NCI-H146 (cell line): ENCODE measurements around the gene RAP1GDS1.
"Not testable (repeated sequence)": the region's sequence is repeated elsewhere in the genome, so short reads cannot be mapped to it uniquely, and the experiment has no call there.

Experiments
- DNase-seq: peaks from one replicate; lab custom pipeline; 2025; lab: John Stamatoyannopoulos, UW

The RAP1GDS1 gene

GRCh38 chr4:98288671-98289070 is 27.5 kb downstream of the RAP1GDS1 start:
- not testable (repeated sequence) for DNase-seq

- DNase-seq, result no peak
Observed at GRCh38 chr4:98289375-98289774, 28.2 kb downstream of the RAP1GDS1 start.

- no peak for DNase-seq
Observed at GRCh38 chr4:98290511-98290910, 29.3 kb downstream of the RAP1GDS1 start.

- no peak for DNase-seq
Observed at GRCh38 chr4:98293104-98293887, 32.1 kb downstream of the RAP1GDS1 start.

- no peak for DNase-seq
Observed at GRCh38 chr4:98298022-98298421, 36.8 kb downstream of the RAP1GDS1 start.

GRCh38 chr4:98300706-98301105 is 39.5 kb downstream of the RAP1GDS1 start:
- DNase-seq, result no peak

GRCh38 chr4:98305576-98305975 is 44.4 kb downstream of the RAP1GDS1 start:
- DNase-seq, result no peak

DNA sequence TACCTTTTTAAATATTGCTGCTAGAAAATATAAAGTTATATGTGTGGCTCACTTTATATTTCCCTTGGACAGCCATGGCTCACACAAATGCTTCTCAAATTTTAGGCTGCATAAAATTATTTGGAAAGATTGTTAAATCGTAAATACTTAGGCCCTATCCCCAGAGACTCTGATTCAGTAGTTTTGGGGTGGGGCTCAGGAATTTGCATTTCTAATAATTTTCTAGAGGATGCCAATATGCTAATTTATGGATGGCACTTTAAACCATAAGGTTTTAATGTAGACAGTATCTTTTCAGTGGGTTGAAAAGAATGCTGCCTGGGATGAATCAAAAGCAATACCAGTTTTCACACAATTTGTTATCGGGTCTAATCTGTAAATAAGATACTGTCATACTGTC is 49.7 kb downstream of the RAP1GDS1 start:
- DNase-seq, result no peak

DNA sequence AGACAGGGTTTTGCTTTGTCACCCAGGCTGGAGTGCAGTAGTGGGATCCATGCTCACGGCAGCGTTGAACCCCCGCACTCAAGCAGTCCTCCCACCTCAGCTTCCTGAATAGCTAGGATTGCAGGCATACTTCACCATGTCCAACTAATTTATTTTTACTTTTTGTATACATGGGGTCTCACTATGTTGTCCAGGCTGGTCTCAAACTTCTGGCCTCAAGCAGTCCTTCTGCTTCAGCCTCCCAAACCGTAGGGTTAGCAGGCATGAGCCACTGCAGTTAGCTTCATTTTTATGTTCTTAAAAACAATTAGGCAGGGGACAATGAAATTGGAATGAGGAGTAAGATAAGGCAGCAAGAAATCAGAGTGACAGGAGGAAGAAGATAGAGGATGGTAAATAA is 50.5 kb downstream of the RAP1GDS1 start:
- DNase-seq, result no peak

DNA sequence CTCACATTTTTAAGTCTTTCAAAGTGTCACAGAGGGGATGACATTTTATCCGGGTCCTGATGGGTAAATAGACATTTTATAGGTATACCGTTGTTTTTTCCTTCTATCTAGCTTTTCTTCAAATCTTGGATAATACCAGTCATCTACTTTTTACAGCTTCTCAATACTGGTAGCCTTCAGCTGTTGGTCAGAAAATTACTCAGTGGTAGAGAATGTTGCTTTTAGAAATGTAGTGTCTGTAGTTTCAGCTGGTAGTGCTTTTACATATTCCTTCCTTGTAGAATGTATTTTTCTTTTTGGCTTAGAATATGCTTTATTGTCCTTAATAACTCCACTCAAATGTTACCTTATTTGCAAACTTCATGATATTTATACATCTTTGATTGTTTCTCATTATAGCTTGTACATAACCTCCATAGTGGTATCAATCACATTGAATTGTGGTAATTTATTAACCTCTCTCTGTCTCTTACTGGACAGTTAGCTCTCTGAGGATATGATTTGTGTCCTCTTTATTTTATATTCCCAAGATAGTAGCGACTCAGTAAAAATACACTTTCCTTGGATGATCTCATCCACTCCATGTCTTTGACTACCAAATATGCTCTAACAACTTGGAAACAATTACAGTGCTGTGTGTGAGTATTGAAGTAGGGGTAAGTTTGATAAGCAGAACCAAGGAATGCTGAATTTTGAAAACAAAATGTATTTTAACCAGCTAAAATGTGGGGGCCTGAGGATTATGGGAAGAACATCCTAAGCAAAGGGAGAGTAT is 53.8 kb downstream of the RAP1GDS1 start:
- DNase-seq, result no peak

GRCh38 chr4:98318521-98318920 is 57.3 kb downstream of the RAP1GDS1 start:
- DNase-seq, result no peak

DNA sequence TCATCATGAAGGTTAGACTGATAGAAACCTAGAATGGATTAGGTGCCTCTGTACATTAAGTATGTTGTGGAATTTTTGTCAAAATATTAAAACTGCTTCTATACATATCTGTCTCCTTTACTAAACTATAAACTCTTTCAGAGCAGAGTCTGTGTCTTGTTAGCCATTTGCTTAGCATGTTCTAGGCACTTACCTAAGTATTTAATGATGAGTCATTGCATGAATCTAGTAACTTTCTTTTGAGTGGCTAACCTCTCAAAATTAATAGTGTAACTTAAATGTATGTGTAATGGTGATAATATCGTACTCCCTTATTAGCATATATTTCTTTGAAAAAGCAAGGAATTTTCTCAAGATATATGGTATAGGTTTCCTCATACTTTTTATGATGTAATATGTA is 57.8 kb downstream of the RAP1GDS1 start:
- DNase-seq, result no peak

- DNase-seq, result no peak
Observed at GRCh38 chr4:98326168-98326567, 65.0 kb downstream of the RAP1GDS1 start.

GRCh38 chr4:98327694-98328093 is 66.5 kb downstream of the RAP1GDS1 start:
- no peak for DNase-seq

DNA sequence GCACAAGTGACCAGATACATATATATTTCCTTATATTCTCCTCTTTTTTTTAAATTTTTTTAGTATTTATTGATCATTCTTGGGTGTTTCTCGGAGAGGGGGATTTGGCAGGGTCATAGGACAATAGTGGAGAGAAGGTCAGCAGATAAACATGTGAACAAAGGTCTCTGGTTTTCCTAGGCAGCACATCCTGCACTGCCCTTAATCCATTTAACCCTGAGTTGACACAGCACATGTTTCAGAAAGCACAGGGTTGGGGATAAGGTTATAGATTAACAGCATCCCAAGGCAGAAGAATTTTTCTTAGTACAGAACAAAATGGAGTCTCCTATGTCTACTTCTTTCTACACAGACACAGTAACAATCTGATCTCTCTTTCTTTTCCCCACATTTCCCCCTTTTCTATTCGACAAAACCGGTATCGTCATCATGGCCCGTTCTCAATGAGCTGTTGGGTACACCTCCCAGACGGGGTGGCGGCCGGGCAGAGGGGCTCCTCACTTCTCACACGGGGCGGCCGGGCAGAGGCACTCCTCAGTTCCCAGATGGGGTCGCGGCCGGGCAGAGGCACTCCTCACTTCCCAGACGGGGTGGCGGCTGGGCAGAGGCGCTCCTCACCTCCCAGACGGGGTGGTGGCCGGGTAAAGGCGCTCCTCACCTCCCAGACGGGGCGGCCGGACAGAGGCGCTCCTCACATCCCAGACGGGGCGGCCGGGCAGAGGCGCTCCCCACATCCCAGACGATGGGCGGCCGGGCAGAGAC is 68.9 kb downstream of the RAP1GDS1 start:
- not testable (repeated sequence) for DNase-seq

DNA sequence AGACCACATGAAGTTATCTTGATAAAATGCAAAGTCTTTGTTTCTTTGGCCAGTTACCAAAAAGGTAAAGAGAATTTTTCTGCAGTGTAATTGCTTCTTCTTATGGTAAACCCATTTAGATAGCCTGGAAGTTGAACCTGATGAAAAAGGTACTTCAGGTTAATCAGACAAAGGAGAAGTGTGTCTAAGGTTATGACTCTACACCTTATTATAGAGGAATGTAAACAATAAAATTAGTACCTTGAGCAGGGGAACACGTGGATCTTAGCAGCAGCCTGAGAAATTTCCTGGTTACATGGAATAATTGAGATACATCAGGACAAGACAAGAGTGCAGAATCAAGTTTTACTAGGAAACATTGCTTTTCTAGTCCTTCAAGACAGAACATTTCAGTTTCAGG is 70.8 kb downstream of the RAP1GDS1 start:
- no peak for DNase-seq

- DNase-seq, result no peak
Observed at GRCh38 chr4:98334461-98334860, 73.3 kb downstream of the RAP1GDS1 start.

GRCh38 chr4:98338761-98339438 is 77.7 kb downstream of the RAP1GDS1 start:
- no peak for DNase-seq

DNA sequence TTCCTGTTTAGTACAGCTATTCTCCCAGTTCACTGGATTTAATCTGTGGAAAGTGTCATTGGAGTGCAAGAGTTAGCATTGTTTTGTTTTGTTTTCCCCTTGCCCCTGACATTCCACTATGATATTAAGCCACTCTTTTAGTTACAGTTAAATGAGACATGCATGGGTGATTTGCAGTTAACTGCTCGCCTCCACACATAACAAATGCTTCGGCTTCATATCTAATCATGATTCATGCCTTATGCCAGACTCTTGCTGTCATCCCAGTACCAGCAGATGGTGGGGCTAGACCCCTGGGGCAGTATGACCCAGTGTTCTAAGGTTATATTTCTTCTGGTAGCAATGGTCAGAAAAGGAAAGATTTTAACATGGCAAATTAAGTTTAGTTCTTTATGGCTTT is 80.1 kb downstream of the RAP1GDS1 start:
- no peak for DNase-seq

DNA sequence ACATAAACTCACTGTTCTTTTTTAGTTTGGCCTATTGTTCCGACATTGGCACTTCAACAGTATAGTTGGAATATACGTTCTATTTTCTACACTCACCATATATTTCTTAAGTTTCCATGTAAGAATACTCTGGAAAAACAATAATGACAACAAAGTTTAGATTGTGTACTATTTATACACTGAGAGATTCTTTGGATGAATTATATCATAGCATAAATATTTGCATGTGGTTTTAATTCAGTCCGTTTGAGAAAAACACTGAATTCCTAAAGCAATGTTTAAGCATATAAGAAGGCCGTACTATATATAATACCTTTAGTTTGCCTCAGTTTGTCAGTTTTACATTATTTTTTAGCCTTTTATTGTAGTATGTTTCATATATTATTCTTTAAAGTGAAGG is 82.4 kb downstream of the RAP1GDS1 start:
- DNase-seq, result no peak

- no peak for DNase-seq
Observed at GRCh38 chr4:98345838-98346237, 84.7 kb downstream of the RAP1GDS1 start.

- no peak for DNase-seq
Observed at GRCh38 chr4:98352396-98352795, 91.2 kb downstream of the RAP1GDS1 start.
